ENCODE results near the gene LDLRAD3. TPM values are rescaled to one million over a fixed set of nuclear protein-coding genes. Genes with fewer than 3 reads are reported as not detected.

Gene LDLRAD3
- total RNA-seq, 1 donor from 2014 or later = 19.6 TPM

DNA sequence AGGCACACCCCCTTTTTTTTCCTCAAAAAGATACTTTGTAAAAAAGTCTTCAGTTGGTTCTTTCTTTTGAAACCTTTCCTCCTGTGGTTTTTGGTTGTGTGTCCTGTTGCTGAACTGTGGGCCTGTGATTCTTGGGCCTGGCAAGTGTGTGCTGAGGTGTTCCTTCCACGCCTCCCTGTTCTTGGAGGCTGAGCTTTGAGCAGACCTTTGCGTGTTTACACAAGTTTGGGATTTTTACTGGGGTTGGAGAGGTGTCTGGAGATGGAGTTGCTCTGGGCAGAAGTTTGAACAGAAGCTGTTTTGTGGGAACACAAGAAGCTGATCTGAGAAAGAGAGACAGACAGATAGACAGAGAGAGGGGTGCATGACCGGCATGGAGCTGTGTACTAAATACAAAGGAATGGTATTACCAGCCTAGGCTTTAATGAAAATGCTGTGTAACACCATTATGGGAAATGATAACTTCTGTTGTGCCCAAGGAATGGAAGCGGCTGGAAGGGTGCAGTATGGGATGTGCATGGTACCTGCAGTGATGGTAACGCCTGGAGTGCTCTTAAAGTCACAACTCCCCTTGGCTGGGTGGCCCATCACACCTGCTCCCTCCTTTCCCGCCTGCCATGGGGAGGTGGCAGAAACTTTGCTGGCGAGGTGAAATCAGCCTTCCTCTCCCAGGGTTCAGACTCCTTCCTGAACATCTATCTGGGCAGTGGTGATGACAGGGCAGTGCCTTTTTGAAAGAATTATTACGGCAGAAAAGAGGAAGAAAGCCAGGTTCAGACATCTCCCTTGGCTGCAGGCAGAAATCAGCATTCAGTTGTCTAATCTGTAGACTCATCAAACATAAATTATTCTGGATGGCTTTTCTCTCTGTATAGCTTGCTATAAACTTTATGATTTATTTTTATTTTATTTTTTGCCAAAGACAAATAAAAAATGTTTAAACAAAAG is 70.4 kb downstream of the LDLRAD3 start:
- no peaks in the 10 kb centered on the region for H3K27me3 Mint-ChIP-seq
- no peak overlapping the region for H3K27ac Mint-ChIP-seq
- TF ChIP-seq, protein P1, sequence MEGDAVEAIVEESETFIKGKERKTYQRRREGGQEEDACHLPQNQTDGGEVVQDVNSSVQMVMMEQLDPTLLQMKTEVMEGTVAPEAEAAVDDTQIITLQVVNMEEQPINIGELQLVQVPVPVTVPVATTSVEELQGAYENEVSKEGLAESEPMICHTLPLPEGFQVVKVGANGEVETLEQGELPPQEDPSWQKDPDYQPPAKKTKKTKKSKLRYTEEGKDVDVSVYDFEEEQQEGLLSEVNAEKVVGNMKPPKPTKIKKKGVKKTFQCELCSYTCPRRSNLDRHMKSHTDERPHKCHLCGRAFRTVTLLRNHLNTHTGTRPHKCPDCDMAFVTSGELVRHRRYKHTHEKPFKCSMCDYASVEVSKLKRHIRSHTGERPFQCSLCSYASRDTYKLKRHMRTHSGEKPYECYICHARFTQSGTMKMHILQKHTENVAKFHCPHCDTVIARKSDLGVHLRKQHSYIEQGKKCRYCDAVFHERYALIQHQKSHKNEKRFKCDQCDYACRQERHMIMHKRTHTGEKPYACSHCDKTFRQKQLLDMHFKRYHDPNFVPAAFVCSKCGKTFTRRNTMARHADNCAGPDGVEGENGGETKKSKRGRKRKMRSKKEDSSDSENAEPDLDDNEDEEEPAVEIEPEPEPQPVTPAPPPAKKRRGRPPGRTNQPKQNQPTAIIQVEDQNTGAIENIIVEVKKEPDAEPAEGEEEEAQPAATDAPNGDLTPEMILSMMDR (IDR thresholded peaks at IDR 0.05; ENCODE audit: unreplicated experiment) = no peak

DNA sequence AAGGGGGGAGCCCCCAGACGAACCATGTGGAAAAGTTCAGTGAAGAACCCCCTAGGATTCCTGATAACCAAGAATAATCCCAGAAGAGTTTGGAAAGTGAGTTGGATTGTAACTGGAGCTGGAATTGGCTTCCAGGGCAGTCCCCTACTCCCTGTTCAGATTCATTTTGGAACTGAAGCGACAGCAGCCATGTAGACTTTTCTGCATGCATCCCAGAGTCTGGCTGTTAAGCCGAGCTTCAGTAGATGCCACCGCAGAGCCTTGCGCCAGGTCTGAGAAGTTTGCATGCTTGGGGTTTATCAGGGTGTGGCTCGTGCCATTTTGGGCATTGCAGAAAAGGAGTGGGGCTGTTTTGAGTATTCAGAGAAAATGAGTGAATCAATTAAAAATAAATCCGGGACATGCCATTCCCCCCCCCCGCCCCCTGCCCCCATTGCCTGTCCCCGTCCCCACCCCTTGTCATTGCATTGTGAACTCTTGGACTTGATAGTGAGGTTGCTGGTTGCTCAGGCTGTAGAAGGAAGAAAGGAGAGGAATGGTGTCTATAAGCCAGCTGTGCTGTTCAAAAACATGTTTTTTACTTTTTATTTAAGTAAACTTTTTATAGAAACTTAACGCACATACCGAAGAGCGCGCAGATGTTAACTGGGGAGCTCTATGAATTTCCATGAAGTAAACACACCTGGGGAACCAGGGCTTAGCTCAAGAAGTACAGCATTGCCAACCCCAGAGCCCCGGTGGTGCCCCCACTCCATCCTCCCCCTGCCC is 71.2 kb downstream of the LDLRAD3 start:
- H3K27me3 Mint-ChIP-seq = no peaks in the 10 kb centered on the region
- H3K4me1 Mint-ChIP-seq (ENCODE audit: low read depth) = no peaks in the 10 kb centered on the region
- H3K36me3 Mint-ChIP-seq (ENCODE audit: insufficient read depth) = no peaks in the 10 kb centered on the region
- H3K4me3 Mint-ChIP-seq (ENCODE audit: low read depth) = no peak overlapping the region
- no peak for DNase-seq (ENCODE audit: low spot score, unreplicated experiment)
- H3K27ac Mint-ChIP-seq = no peak overlapping the region
- no peaks in the 10 kb centered on the region for H3K9me3 Mint-ChIP-seq (ENCODE audit: low read depth)
- TF ChIP-seq, protein P1 (IDR thresholded peaks at IDR 0.05; ENCODE audit: unreplicated experiment) = no peak

More for the DNA sequence above, 70.4 kb downstream of the LDLRAD3 start:
- Mint-ChIP-seq H3K9me3 (ENCODE audit: low read depth) (no peaks in the 10 kb centered on the region), H3K4me3 (ENCODE audit: low read depth) (no peak overlapping the region), H3K4me1 (ENCODE audit: low read depth) (peaks cover 3% of the 10 kb centered on the region), H3K36me3 (ENCODE audit: insufficient read depth) (no peaks in the 10 kb centered on the region)
- no peak for DNase-seq (ENCODE audit: low spot score, unreplicated experiment)

DNA sequence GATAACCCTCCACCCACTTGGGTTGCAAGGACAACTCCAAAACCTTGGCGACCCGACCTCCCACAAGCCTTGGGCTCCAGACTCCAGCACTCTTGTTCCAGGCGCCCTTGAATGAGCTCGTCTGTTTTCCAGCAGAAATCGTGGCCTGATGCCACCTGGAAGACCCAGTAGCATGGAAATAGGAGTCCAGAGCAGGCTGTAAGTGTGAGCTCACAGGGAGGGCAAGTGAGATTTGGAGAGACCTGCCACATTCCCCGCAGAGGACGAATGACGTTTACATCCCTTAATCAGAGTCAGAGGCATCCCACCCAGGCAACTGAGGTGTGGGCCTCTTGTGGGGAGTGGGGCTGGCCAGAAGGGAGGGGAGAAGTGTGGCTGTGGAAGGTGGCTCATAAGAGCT is 71.9 kb downstream of the LDLRAD3 start:
- DNase-seq (ENCODE audit: low spot score, unreplicated experiment) = no peak
- Mint-ChIP-seq H3K4me3 (ENCODE audit: low read depth) (no peak overlapping the region), H3K27ac (no peak overlapping the region), H3K36me3 (ENCODE audit: insufficient read depth) (no peaks in the 10 kb centered on the region), H3K27me3 (no peaks in the 10 kb centered on the region), H3K9me3 (ENCODE audit: low read depth) (no peaks in the 10 kb centered on the region), H3K4me1 (ENCODE audit: low read depth) (no peaks in the 10 kb centered on the region)
- TF ChIP-seq, protein P1 (IDR thresholded peaks at IDR 0.05; ENCODE audit: unreplicated experiment) = no peak

DNA sequence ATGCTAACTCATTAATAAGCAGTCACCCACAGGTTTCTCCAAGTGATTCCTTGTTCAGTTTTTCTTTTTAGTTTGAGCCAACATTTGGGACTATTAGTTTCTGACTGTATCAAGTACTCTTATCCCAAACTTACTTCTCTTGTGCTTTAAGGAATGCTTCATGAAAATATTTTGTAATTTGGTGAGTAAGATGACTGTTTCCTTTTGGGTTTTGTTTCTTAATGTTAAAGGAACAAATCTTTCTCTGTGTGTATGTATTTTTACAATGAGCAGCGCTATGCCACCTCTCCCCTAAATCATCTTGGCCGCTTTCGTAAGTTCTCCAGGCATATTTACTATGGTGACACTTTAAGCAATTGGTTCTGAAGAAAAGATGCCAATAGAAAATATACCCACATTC is 72.4 kb downstream of the LDLRAD3 start:
- no peak overlapping the region for H3K4me3 Mint-ChIP-seq (ENCODE audit: low read depth)
- no peaks in the 10 kb centered on the region for H3K4me1 Mint-ChIP-seq (ENCODE audit: low read depth)
- no peak for DNase-seq (ENCODE audit: low spot score, unreplicated experiment)
- no peaks in the 10 kb centered on the region for H3K9me3 Mint-ChIP-seq (ENCODE audit: low read depth)
- H3K27me3 Mint-ChIP-seq = no peaks in the 10 kb centered on the region
- no peak overlapping the region for H3K27ac Mint-ChIP-seq
- TF ChIP-seq, protein P1 (IDR thresholded peaks at IDR 0.05; ENCODE audit: unreplicated experiment) = no peak
- H3K36me3 Mint-ChIP-seq (ENCODE audit: insufficient read depth) = no peaks in the 10 kb centered on the region

DNA sequence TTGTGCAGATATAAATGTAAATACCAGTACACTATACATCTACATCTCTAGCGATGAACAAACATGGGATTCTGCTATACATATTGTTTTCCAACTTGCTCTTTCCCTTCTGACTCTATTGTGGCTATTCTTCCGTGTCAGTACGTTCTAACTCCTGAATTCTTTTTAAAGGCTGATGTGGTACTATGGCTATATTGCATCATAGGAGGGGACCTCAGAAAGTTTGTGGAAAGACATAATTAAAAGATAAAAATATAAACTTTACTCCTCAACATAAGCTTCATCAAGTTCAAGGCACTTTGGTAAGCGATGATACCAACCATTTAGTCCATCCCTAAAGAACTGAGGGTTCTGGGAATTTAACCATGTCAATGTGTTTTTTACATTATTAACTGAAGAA is 72.8 kb downstream of the LDLRAD3 start:
- H3K27ac Mint-ChIP-seq = no peak overlapping the region
- no peaks in the 10 kb centered on the region for H3K9me3 Mint-ChIP-seq (ENCODE audit: low read depth)
- TF ChIP-seq, protein P1 (IDR thresholded peaks at IDR 0.05; ENCODE audit: unreplicated experiment) = no peak
- H3K4me1 Mint-ChIP-seq (ENCODE audit: low read depth) = no peaks in the 10 kb centered on the region
- no peaks in the 10 kb centered on the region for H3K36me3 Mint-ChIP-seq (ENCODE audit: insufficient read depth)
- H3K4me3 Mint-ChIP-seq (ENCODE audit: low read depth) = no peak overlapping the region
- no peak for DNase-seq (ENCODE audit: low spot score, unreplicated experiment)
- no peaks in the 10 kb centered on the region for H3K27me3 Mint-ChIP-seq

Measured in progenitor cell of endocrine pancreas (in vitro differentiated cells).